DND-41 (cell line): ENCODE measurements around the gene TEX47.

Experiments used
- CTCF ChIP-seq: IDR thresholded peaks from 2 replicates; pipeline ENCODE4 v1.5.1; 2012; ENCODE audit warnings: borderline replicate concordance, low read length, moderate library complexity, mild to moderate bottlenecking; ENCODE audit not compliant: poor library complexity, severe bottlenecking; ENCODE audit errors: extremely low read depth
- EZH2 ChIP-seq: IDR thresholded peaks from 3 replicates; pipeline ENCODE4 v1.6.1; 2012; ENCODE audit warnings: borderline replicate concordance, low read depth, mild to moderate bottlenecking, moderate library complexity, low read length, inconsistent platforms; ENCODE audit not compliant: severe bottlenecking

- TF ChIP-seq EZH2 = no peak
- no peak for TF ChIP-seq CTCF
Measured at GRCh38 chr7:88818552-88818951, 23.0 kb upstream of the TEX47 start.
